GM12865 (cell line): ENCODE results near the gene UBE3C.
A peak's percentile ranks its signal among the peaks of the same experiment; 100 is the strongest.
"Not testable (repeated sequence)": the region's sequence is repeated elsewhere in the genome, so short reads cannot be mapped to it uniquely, and the experiment has no call there.

Experiments used
- DNase-seq: peaks from one replicate; pipeline ENCODE4 v3.0.0; 2010; ENCODE audit warnings: low read depth
- H3K4me3 ChIP-seq: 2 replicates; pipeline ENCODE4 v1.5.1; 2011; ENCODE audit warnings: mild to moderate bottlenecking, low read depth, low read length, control low read depth
- CTCF ChIP-seq: IDR thresholded peaks from 2 replicates; pipeline ENCODE4 v1.5.1; 2011; ENCODE audit warnings: low read length, control low read depth, low read depth, inconsistent platforms; ENCODE audit not compliant: insufficient read depth; ENCODE audit errors: missing control alignments

UBE3C gene

GRCh38 chr7:157276731-157277562 lies 138.2 kb downstream of the UBE3C start:
- H3K4me3 ChIP-seq = no peak overlapping the region
- TF ChIP-seq CTCF = no peak
- peak; percentile 31 for DNase-seq

- not testable (repeated sequence) for H3K4me3 ChIP-seq, DNase-seq
Observed at GRCh38 chr7:157277568-157277967, 138.8 kb downstream of the UBE3C start.

GRCh38 chr7:157278167-157278790 lies 139.6 kb downstream of the UBE3C start:
- H3K4me3 ChIP-seq = no peak overlapping the region
- no peak for TF ChIP-seq CTCF
- DNase-seq = no peak

- peak; percentile 46 for DNase-seq
- TF ChIP-seq CTCF = no peak
Observed at GRCh38 chr7:157278791-157279724, 140.3 kb downstream of the UBE3C start.

GRCh38 chr7:157279741-157280215 lies 141.1 kb downstream of the UBE3C start:
- DNase-seq = no peak
- peak overlapping the region; percentile 50 for H3K4me3 ChIP-seq
- TF ChIP-seq CTCF = no peak

More at GRCh38 chr7:157278791-157279724, 140.3 kb downstream of the UBE3C start:
- H3K4me3 ChIP-seq = peak overlapping the region; percentile 50

- DNase-seq = no peak
- TF ChIP-seq CTCF = no peak
- no peak overlapping the region for H3K4me3 ChIP-seq
Observed at GRCh38 chr7:157280216-157280841, 141.6 kb downstream of the UBE3C start.
